CD14-positive monocyte (primary cell): Measurements from ENCODE around the gene DNAJB5. TPM values are rescaled to one million over a fixed set of nuclear protein-coding genes. Genes with fewer than 3 reads are reported as not detected.
"Not testable (repeated sequence)": the region's sequence is repeated elsewhere in the genome, so short reads cannot be mapped to it uniquely, and the experiment has no call there.

Experiments used
- DNase-seq, 3 donors: peaks; one replicate each; pipeline ENCODE4 v3.0.0-alpha.2; 2011 to 2022
- H2AFZ ChIP-seq: 2 replicates; pipeline ENCODE4 v1.6.0; 2012; ENCODE audit warnings: mild to moderate bottlenecking, low read depth, low read length, inconsistent platforms; ENCODE audit not compliant: insufficient read depth, poor library complexity, severe bottlenecking
- H3K27ac ChIP-seq, 2 donors: 1 replicate in 1 of 2; 2 replicates in 1 of 2; pipeline ENCODE4 v1.5.1; 2012 to 2013; ENCODE audit warnings: low read length in 2 of 2, control low read depth in 1 of 2, inconsistent platforms in 1 of 2, low read depth in 1 of 2, mild to moderate bottlenecking in 1 of 2
- H3K27me3 ChIP-seq, 2 donors: one replicate each; pipeline versions ENCODE4 v1.6.0 to v1.6.1; 2011 to 2013; ENCODE audit warnings: low read length in 2 of 2; ENCODE audit not compliant: control insufficient read depth in 2 of 2, insufficient read depth in 2 of 2
- H3K36me3 ChIP-seq, 2 donors: replicated peaks in 1 of 2; 1 replicate in 1 of 2; 2 replicates in 1 of 2; pipeline versions ENCODE4 v1.5.1 to v1.6.1; 2012 to 2013; ENCODE audit warnings: low read length in 2 of 2, control low read depth in 1 of 2, inconsistent platforms in 1 of 2, mild to moderate bottlenecking in 1 of 2; ENCODE audit not compliant: insufficient read depth in 2 of 2, control insufficient read depth in 1 of 2
- H3K4me1 ChIP-seq, 2 donors: 1 replicate in 1 of 2; 2 replicates in 1 of 2; pipeline versions ENCODE4 v1.5.1 to v1.6.1; 2012 to 2013; ENCODE audit warnings: low read length in 2 of 2, control low read depth in 1 of 2, inconsistent platforms in 1 of 2, mild to moderate bottlenecking in 1 of 2, moderate library complexity in 1 of 2; ENCODE audit not compliant: insufficient read depth in 2 of 2, control insufficient read depth in 1 of 2
- H3K4me2 ChIP-seq: replicated peaks from 2 replicates; pipeline ENCODE3; 2012; ENCODE audit warnings: low read length, moderate library complexity, mild to moderate bottlenecking; ENCODE audit not compliant: poor library complexity, severe bottlenecking; ENCODE audit errors: extremely low read depth
- H3K4me3 ChIP-seq, 3 experiments: fragments of 200-600 bp in 1 of 3; sonication (generic) in 1 of 3; replicated peaks in 1 of 3; 1 replicate in 2 of 3; 2 replicates in 1 of 3; pipeline ENCODE4 v1.5.1; 2011 to 2013; ENCODE audit warnings: low read length in 3 of 3, mild to moderate bottlenecking in 3 of 3, control low read depth in 2 of 3, low read depth in 2 of 3, inconsistent platforms in 1 of 3, moderate library complexity in 1 of 3
- H3K79me2 ChIP-seq: 2 replicates; pipeline ENCODE4 v1.6.0; 2012; ENCODE audit warnings: mild to moderate bottlenecking, control low read depth, inconsistent platforms, low read length, moderate library complexity; ENCODE audit not compliant: insufficient read depth
- H3K9ac ChIP-seq: 2 replicates; pipeline ENCODE4 v1.6.0; 2017; ENCODE audit warnings: low read length, mild to moderate bottlenecking; ENCODE audit not compliant: insufficient read depth, poor library complexity, severe bottlenecking
- H3K9me3 ChIP-seq, 2 donors: replicated peaks in 1 of 2; 1 replicate in 1 of 2; 2 replicates in 1 of 2; pipeline versions ENCODE4 v1.5.1 to v1.6.1; 2012 to 2013; ENCODE audit warnings: low read length in 2 of 2, control low read depth in 1 of 2; ENCODE audit not compliant: control insufficient read depth in 1 of 2, insufficient read depth in 1 of 2
- H4K20me1 ChIP-seq: 2 replicates; pipeline ENCODE4 v1.6.0; 2012; ENCODE audit warnings: mild to moderate bottlenecking, low read length, control low read depth, moderate library complexity; ENCODE audit not compliant: insufficient read depth
- H3K27ac Mint-ChIP-seq, 7 donors: one replicate each; pipeline ENCODE4 v1.8.0; 2020; ENCODE audit warnings: mild to moderate bottlenecking in 7 of 7, mixed read lengths in 7 of 7, moderate library complexity in 6 of 7, inconsistent platforms in 2 of 7
- H3K27me3 Mint-ChIP-seq, 3 donors: one replicate each; pipeline ENCODE4 v1.8.0; 2021 to 2022; ENCODE audit warnings: low read depth in 3 of 3, mild to moderate bottlenecking in 3 of 3, mixed read lengths in 3 of 3, moderate library complexity in 3 of 3, inconsistent platforms in 1 of 3
- H3K36me3 Mint-ChIP-seq, 2 donors: one replicate each; pipeline ENCODE4 v1.8.0; 2020; ENCODE audit warnings: mixed read lengths in 2 of 2, inconsistent platforms in 1 of 2, mild to moderate bottlenecking in 1 of 2
- H3K4me1 Mint-ChIP-seq: one replicate; pipeline ENCODE4 v1.8.0; 2020; ENCODE audit warnings: mild to moderate bottlenecking, mixed read lengths
- H3K4me3 Mint-ChIP-seq, 2 donors: one replicate each; pipeline ENCODE4 v1.8.0; 2020; ENCODE audit warnings: mild to moderate bottlenecking in 2 of 2, mixed read lengths in 2 of 2, moderate library complexity in 1 of 2
- H3K9me3 Mint-ChIP-seq, 7 donors: one replicate each; pipeline ENCODE4 v1.8.0; 2020 to 2022; ENCODE audit warnings: mixed read lengths in 7 of 7, mild to moderate bottlenecking in 6 of 7, moderate library complexity in 6 of 7, inconsistent platforms in 2 of 7
- CTCF ChIP-seq: fragments of 200-600 bp; IDR thresholded peaks from one replicate; pipeline ENCODE4 v1.8.0; 2022; ENCODE audit warnings: antibody characterized with exemption, mild to moderate bottlenecking
- WGBS: methylation state at CpG from one replicate; pipeline ENCODE4 v1.1.5; 2013; ENCODE audit warnings: missing lambda C conversion rate; ENCODE audit not compliant: insufficient coverage; 5-methylcytosine and 5-hydroxymethylcytosine counted together
- intact Hi-C, 2 donors: fragments of 100-400 bp; cut with micrococcal nuclease; formaldehyde crosslinking; loops; one replicate each; pipeline versions ENCODE4 v1.15.0 to v1.15.1; 2023
- polyA plus RNA-seq, 3 donors: library from polyadenylated mRNA; depleted of rRNA in 1 of 3; unstranded in 2 of 3; stranded (reverse) in 1 of 3; fragments of 300-500 nt in 2 of 3; fragments of >200 nt in 1 of 3; fragmentation: Illumina TruSeq in 2 of 3; gene quantifications; 1 replicate in 2 of 3; 2 replicates in 1 of 3; pipeline ENCODE4 v1.2.3, GENCODE V29; 2012 to 2021

Gene DNAJB5
- polyA plus RNA-seq, 3 donors, result 0.66 to 1.9 (median 0.84) TPM

- Mint-ChIP-seq H3K27me3 (no peaks in the 10 kb centered on the region), H3K4me3 (no peak overlapping the region), H3K36me3 (peaks cover 9 to 15% of the 10 kb centered on the region in 2 donors), H3K9me3 (peaks cover 22 to 27% (median 25%) of the 10 kb centered on the region in 7 donors), H3K27ac (no peak overlapping the region), H3K4me1 (no peaks in the 10 kb centered on the region)
- Histone ChIP-seq H3K4me2 (no peak overlapping the region), H3K79me2 (no peaks in the 10 kb centered on the region), H3K4me1 (no peaks in the 10 kb centered on the region), H2AFZ (no peak overlapping the region), H3K36me3 (no peaks in the 10 kb centered on the region), H3K9me3 (peaks cover 10 to 15% of the 10 kb centered on the region in 2 donors), H4K20me1 (no peaks in the 10 kb centered on the region), H3K4me3 (no peak overlapping the region), H3K27me3 (no peaks in the 10 kb centered on the region), H3K27ac (no peak overlapping the region), H3K9ac (no peak overlapping the region)
- 88% methylated on average over 3 of the region's 3 CpGs for WGBS
- intact Hi-C loops, result no loop called here
- no peak for DNase-seq
- no peak for TF ChIP-seq CTCF
Measured at GRCh38 chr9:35010351-35010958, 20.9 kb downstream of the DNAJB5 start.

GRCh38 chr9:35014517-35014916 lies 25.0 kb downstream of the DNAJB5 start:
- H3K27me3 Mint-ChIP-seq, result no peaks in the 10 kb centered on the region
- no peaks in the 10 kb centered on the region for H4K20me1 ChIP-seq
- no peak for TF ChIP-seq CTCF
- no peak overlapping the region for H3K4me3 ChIP-seq
- peaks cover 16 to 39% (median 29%) of the 10 kb centered on the region in 7 donors for H3K9me3 Mint-ChIP-seq
- DNase-seq, result no peak
- no peak overlapping the region for H2AFZ ChIP-seq
- H3K4me2 ChIP-seq, result no peak overlapping the region
- no peak overlapping the region for H3K27ac Mint-ChIP-seq
- intact Hi-C loops, result no loop called here
- no peaks in the 10 kb centered on the region for H3K4me1 ChIP-seq
- H3K4me1 Mint-ChIP-seq, result no peaks in the 10 kb centered on the region
- no peaks in the 10 kb centered on the region for H3K36me3 ChIP-seq
- H3K9ac ChIP-seq, result no peak overlapping the region
- H3K4me3 Mint-ChIP-seq, result no peak overlapping the region
- peaks cover 9 to 13% of the 10 kb centered on the region in 2 donors for H3K36me3 Mint-ChIP-seq
- no CpG with 5 or more reads among the region's 2 CpGs for WGBS
- no peaks in the 10 kb centered on the region for H3K79me2 ChIP-seq
- H3K27ac ChIP-seq, result no peak overlapping the region
- H3K9me3 ChIP-seq, result peaks cover 11 to 15% of the 10 kb centered on the region in 2 donors
- no peaks in the 10 kb centered on the region for H3K27me3 ChIP-seq

GRCh38 chr9:35023443-35023842 lies 33.9 kb downstream of the DNAJB5 start:
- DNase-seq, H3K27me3 ChIP-seq, H3K9me3 Mint-ChIP-seq, H3K9me3 ChIP-seq, H3K36me3 ChIP-seq, intact Hi-C loops, H3K4me2 ChIP-seq, H3K27ac ChIP-seq, H4K20me1 ChIP-seq, H3K4me3 ChIP-seq, H3K4me1 Mint-ChIP-seq, H3K9ac ChIP-seq, H3K27me3 Mint-ChIP-seq, H3K4me1 ChIP-seq, H2AFZ ChIP-seq, H3K79me2 ChIP-seq, H3K36me3 Mint-ChIP-seq: not testable (repeated sequence)
- H3K27ac Mint-ChIP-seq, result peak overlapping the region in 1 of 7 donors; percentile 59
- H3K4me3 Mint-ChIP-seq, result peak overlapping the region; percentile 20 to 51
- 0% methylated on average over 5 of the region's 5 CpGs for WGBS
